HepG2 (cell line): ENCODE results near the gene RNU6-1. TPM values are rescaled to one million over a fixed set of nuclear protein-coding genes. Genes with fewer than 3 reads are reported as not detected.

Experiments
- AGO1 ChIP-seq: fragments of 200-400 bp; formaldehyde crosslinking; IDR thresholded peaks from 2 replicates; pipeline ENCODE4 v1.6.1; 2017; ENCODE audit warnings: mild to moderate bottlenecking, low read depth, low read length, moderate library complexity; ENCODE audit not compliant: poor library complexity, severe bottlenecking
- ARNT ChIP-seq: fragments of 450-650 bp; IDR thresholded peaks from 2 replicates; pipeline ENCODE4 v1.6.1; 2017
- BCL3 ChIP-seq: sonication (generic); formaldehyde crosslinking; IDR thresholded peaks from 2 replicates; pipeline ENCODE4 v1.5.1; 2020; ENCODE audit warnings: mild to moderate bottlenecking, missing genetic modification reagents, moderate library complexity
- EHMT2 ChIP-seq: fragments of 200-600 bp; sonication (generic); IDR thresholded peaks from 2 replicates; pipeline ENCODE4 v1.7.0; 2017; ENCODE audit warnings: antibody characterized with exemption, low read depth, low read length, borderline replicate concordance
- HMGA1 ChIP-seq: sonication (generic); formaldehyde crosslinking; conservative IDR thresholded peaks from 2 replicates; pipeline ENCODE4 v1.4.0; 2020; ENCODE audit warnings: missing genetic modification reagents
- JUNB ChIP-seq: sonication (generic); formaldehyde crosslinking; IDR thresholded peaks from 2 replicates; pipeline ENCODE4 v1.8.0; 2022; ENCODE audit warnings: missing genetic modification reagents, mild to moderate bottlenecking, borderline replicate concordance
- KDM6A ChIP-seq: IDR thresholded peaks from 2 replicates; pipeline ENCODE4 v1.6.1; 2016; ENCODE audit warnings: low read depth
- MIXL1 ChIP-seq: IDR thresholded peaks from 2 replicates; pipeline ENCODE4 v1.6.1; 2016
- NFKB2 ChIP-seq: sonication (generic); formaldehyde crosslinking; IDR thresholded peaks from 2 replicates; pipeline ENCODE4 v1.4.0; 2020; ENCODE audit warnings: missing genetic modification reagents, borderline replicate concordance
- NONO ChIP-seq, 2 experiments: fragments of 450-650 bp in 1 of 2; sonication (generic) in 1 of 2; formaldehyde crosslinking in 1 of 2; IDR thresholded peaks in 1 of 2; conservative IDR thresholded peaks in 1 of 2; 2 replicates each; pipeline versions ENCODE4 v1.6.1 to v1.8.0; 2017 to 2022; ENCODE audit warnings: mild to moderate bottlenecking in 1 of 2, missing genetic modification reagents in 1 of 2, moderate library complexity in 1 of 2
- REPIN1 ChIP-seq: sonication (generic); formaldehyde crosslinking; IDR thresholded peaks from 2 replicates; pipeline ENCODE4 v1.8.0; 2022; ENCODE audit warnings: missing genetic modification reagents, low read depth, mild to moderate bottlenecking, borderline replicate concordance
- RFXANK ChIP-seq: IDR thresholded peaks from 2 replicates; pipeline ENCODE4 v1.6.1; 2016
- SUZ12 ChIP-seq: fragments of 150-350 bp; IDR thresholded peaks from 2 replicates; pipeline ENCODE4 v1.6.1; 2014; ENCODE audit warnings: low read depth, low read length
- THAP11 ChIP-seq: IDR thresholded peaks from 2 replicates; pipeline ENCODE4 v1.6.1; 2016; ENCODE audit warnings: missing biosample characterization, missing genetic modification reagents
- YEATS4 ChIP-seq: sonication (generic); formaldehyde crosslinking; IDR thresholded peaks from 2 replicates; pipeline ENCODE4 v1.4.0; 2020; ENCODE audit warnings: missing genetic modification reagents, borderline replicate concordance
- ZBTB49 ChIP-seq: sonication (generic); formaldehyde crosslinking; IDR thresholded peaks from 2 replicates; pipeline ENCODE4 v1.4.0; 2020; ENCODE audit warnings: missing genetic modification reagents, borderline replicate concordance
- ZNF317 ChIP-seq: sonication (generic); formaldehyde crosslinking; IDR thresholded peaks from 2 replicates; pipeline ENCODE4 v1.5.0; 2020; ENCODE audit warnings: mild to moderate bottlenecking, missing genetic modification reagents
- ZNF460 ChIP-seq: sonication (generic); formaldehyde crosslinking; IDR thresholded peaks from 2 replicates; pipeline ENCODE4 v1.5.1; 2020; ENCODE audit warnings: missing genetic modification reagents, mild to moderate bottlenecking, borderline replicate concordance
- ZNF703 ChIP-seq: sonication (generic); formaldehyde crosslinking; IDR thresholded peaks from 2 replicates; pipeline ENCODE4 v1.5.1; 2020; ENCODE audit warnings: missing genetic modification reagents, mild to moderate bottlenecking, moderate library complexity, borderline replicate concordance
- ZNF746 ChIP-seq: sonication (generic); formaldehyde crosslinking; IDR thresholded peaks from 2 replicates; pipeline ENCODE4 v1.8.0; 2022; ENCODE audit warnings: mild to moderate bottlenecking, missing genetic modification reagents
- ZNF800 ChIP-seq: sonication (generic); formaldehyde crosslinking; IDR thresholded peaks from 2 replicates; pipeline ENCODE4 v1.4.0; 2020; ENCODE audit warnings: missing genetic modification reagents
- ZNF878 ChIP-seq: sonication (generic); formaldehyde crosslinking; IDR thresholded peaks from 2 replicates; pipeline ENCODE4 v1.8.1; 2023; ENCODE audit warnings: mild to moderate bottlenecking, missing genetic modification reagents, moderate library complexity
- polyA plus RNA-seq, 8 experiments: library from polyadenylated mRNA; depleted of rRNA in 3 of 8; stranded (reverse) in 7 of 8; unstranded in 1 of 8; fragments of >200 nt; fragmentation: Illumina TruSeq in 4 of 8; extraction: Trizol in 4 of 8; gene quantifications; 2 replicates each; pipeline versions ENCODE4 v1.2.1 to v1.2.3, GENCODE V29; 2011 to 2016; ENCODE audit warnings: low read depth in 4 of 8, missing spikeins in 1 of 8, mixed read lengths in 1 of 8; ENCODE audit not compliant: insufficient read depth in 1 of 8
- total RNA-seq, 5 experiments: library from RNA; depleted of rRNA; stranded (reverse); fragments of >200 nt; fragmentation: Illumina TruSeq; extraction: Trizol; gene quantifications; 2 replicates each; pipeline ENCODE4 v1.2.3, GENCODE V29; 2016; ENCODE audit warnings: low read depth in 1 of 5
- TF ChIP-seq, protein P1 (sequence below): fragments of 450-650 bp; IDR thresholded peaks from 2 replicates; pipeline ENCODE4 v1.6.1; 2016

The RNU6-1 gene
- total and polyA plus RNA-seq, 2 of the 13 experiments (the other 11 are each of a cell fraction or from before 2014, with no cell fraction given), result under 0.01 TPM; not detected in 1

DNA sequence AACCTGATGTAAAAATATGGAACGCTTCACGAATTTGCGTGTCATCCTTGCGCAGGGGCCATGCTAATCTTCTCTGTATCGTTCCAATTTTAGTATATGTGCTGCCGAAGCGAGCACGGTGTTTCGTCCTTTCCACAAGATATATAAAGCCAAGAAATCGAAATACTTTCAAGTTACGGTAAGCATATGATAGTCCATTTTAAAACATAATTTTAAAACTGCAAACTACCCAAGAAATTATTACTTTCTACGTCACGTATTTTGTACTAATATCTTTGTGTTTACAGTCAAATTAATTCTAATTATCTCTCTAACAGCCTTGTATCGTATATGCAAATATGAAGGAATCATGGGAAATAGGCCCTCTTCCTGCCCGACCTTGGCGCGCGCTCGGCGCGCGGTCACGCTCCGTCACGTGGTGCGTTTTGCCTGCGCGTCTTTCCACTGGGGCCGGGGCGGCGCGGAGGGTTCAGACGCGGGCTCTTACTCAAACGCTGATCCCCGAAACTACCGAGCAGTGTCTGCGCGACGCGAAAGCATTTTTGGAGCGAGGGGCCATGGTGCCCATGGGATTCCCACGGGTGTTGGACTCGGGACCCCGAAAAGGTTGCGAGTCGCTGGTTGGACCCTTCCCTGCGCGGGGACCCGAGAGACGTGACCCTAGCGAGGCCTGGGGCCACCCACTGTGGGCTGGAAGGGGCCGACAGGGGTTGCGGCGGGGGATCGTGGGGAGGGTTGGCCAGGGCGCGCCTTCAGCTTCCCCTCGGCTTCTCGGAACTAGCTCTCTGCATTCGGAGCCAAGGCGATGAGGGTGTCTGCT is at the start of gene RNU6-1 (continued):
- TF ChIP-seq AGO1, result peak; percentile 52
- no peak for TF ChIP-seq ZNF703
- TF ChIP-seq ZBTB49 (CRISPR knock-in tag), result no peak
- no peak for TF ChIP-seq ARNT
- TF ChIP-seq RFXANK (CRISPR knock-in tag), result no peak
- no peak; the same call in 1 of the 2 replicates for TF ChIP-seq YEATS4 (CRISPR knock-in tag)
- peak; percentile 33; the same call in 1 of the 2 replicates for TF ChIP-seq REPIN1
- peak; percentile 75 for TF ChIP-seq ZNF800 (CRISPR knock-in tag)
- peak; percentile 43 for TF ChIP-seq SUZ12
- TF ChIP-seq BCL3, result no peak; the same call in 1 of the 2 replicates
- peak; percentile 39 for TF ChIP-seq THAP11 (CRISPR knock-in tag)
- no peak for TF ChIP-seq MIXL1 (CRISPR knock-in tag)
- TF ChIP-seq EHMT2, result no peak
- TF ChIP-seq HMGA1 (CRISPR knock-in tag), result no peak
- peak; percentile 52; the same call in 1 of the 2 replicates for TF ChIP-seq ZNF746
- TF ChIP-seq NFKB2 (CRISPR knock-in tag), result peak; percentile 56; the same call in 1 of the 2 replicates
- no peak for TF ChIP-seq ZNF878 (CRISPR knock-in tag)
- no peak for TF ChIP-seq KDM6A (CRISPR knock-in tag)
- no peak for TF ChIP-seq JUNB (CRISPR knock-in tag)
- TF ChIP-seq ZNF317 (CRISPR knock-in tag), result peak; percentile 16; the same call in 1 of the 2 replicates
- TF ChIP-seq NONO (IDR thresholded peaks at IDR 0.05), result no peak
- TF ChIP-seq NONO (CRISPR knock-in tag; conservative IDR thresholded peaks at IDR 0.05), result peak; percentile 56
- TF ChIP-seq, protein P1, sequence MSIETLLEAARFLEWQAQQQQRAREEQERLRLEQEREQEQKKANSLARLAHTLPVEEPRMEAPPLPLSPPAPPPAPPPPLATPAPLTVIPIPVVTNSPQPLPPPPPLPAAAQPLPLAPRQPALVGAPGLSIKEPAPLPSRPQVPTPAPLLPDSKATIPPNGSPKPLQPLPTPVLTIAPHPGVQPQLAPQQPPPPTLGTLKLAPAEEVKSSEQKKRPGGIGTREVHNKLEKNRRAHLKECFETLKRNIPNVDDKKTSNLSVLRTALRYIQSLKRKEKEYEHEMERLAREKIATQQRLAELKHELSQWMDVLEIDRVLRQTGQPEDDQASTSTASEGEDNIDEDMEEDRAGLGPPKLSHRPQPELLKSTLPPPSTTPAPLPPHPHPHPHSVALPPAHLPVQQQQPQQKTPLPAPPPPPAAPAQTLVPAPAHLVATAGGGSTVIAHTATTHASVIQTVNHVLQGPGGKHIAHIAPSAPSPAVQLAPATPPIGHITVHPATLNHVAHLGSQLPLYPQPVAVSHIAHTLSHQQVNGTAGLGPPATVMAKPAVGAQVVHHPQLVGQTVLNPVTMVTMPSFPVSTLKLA, result peak; percentile 28; the same call in 1 of the 2 replicates
- no peak for TF ChIP-seq ZNF460 (CRISPR knock-in tag)
